Measurements from ENCODE around the gene TMUB1.

TMUB1 gene

DNA sequence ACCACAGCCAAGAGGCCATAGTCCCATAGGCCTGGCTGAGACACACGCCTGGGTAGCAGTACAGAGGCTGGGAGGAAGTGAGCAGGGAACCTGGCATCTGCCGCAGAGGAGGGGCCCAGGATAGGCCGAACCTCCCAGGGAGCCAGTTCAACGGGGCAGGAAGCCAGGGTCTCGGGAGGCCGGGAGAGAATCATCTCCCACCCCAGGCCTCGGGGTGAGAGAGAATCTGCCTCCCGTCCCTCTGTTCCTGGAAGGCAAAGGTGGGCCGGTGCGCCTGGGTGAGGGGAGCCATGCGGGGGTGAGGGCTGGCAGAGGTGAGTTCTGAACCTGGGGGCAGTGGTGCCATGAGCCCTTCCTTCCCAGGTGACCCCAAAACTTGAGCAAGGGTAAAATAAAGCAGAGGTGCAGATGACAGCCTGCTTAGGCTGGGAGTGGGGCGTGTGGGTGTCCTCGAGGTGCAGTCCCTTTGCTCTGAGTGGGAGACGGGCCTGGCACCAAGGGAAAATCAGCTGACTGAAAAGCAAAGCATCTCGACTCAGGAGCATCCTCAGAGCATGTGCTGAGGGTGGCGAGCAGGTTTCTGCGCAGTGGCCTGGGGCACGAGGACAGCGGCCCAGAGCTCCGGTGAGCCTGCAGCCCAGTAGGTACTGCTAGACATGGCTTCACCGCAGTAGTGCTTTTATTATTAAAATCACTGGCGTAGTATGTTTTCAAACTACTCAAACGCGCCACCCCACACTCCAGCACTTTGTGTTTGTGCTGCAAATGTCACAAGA is 18.5 kb upstream of the TMUB1 start:
- DNase-seq = no peak

DNA sequence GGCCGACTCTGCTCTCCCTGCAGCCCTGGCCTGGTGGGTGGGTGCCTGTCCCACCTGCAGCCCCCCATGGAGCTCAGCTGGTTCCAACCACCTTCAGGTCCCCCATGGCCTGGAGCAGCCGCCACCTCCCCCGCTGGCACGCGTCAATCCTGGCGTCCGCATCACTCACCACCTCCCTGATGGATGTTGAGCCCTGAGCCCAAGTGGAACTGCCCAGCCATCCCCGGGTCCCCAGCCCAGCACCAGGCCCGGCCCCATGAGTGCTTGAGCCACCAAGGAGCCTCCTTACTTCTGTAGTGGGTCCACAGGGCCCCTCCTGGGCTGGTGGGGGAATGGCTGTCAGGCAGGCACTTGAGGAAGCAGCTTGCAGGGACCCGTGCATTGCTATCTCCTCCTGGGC is 17.6 kb upstream of the TMUB1 start:
- no peak for DNase-seq

- DNase-seq = no peak
These were observed 16.4 kb upstream of the TMUB1 start for GRCh38 chr7:151099486-151100211.

- DNase-seq = no peak
These were observed 12.7 kb upstream of the TMUB1 start for GRCh38 chr7:151095828-151096475.

DNA sequence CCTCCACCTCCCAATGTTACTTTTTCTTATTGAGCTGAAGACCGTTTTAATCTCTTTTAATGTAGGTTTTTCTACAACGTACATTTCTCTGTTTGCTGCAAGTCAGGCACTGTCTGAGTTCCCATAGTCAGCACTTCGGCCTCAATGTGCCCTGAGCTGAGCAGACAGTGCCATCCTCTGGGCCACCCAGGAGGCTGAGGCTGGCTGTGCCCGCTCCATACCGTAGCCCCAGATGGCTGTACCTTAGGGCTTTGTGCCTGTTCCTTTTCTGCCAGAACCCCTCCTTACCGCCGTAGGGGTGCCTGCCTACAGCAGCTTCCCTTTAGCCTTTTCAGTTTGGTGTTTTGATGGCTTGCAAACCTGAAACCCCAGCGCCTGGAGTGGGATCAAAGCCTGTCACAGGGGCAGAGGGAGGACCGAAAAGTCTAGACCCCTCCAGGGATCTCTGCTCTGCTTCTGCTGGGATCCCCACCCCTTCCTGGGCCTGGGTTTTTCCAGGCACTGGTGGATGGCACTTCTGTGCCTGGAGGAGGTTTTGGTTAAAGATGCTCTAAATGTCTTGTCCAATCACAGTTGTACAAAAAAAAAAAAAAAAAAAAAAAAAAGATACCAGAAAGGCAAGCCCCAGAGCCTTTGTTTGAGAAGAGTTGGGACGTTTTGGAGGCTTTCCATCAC is 12.0 kb upstream of the TMUB1 start:
- no peak for DNase-seq

GRCh38 chr7:151094675-151095074 is 11.4 kb upstream of the TMUB1 start:
- DNase-seq = no peak

DNA sequence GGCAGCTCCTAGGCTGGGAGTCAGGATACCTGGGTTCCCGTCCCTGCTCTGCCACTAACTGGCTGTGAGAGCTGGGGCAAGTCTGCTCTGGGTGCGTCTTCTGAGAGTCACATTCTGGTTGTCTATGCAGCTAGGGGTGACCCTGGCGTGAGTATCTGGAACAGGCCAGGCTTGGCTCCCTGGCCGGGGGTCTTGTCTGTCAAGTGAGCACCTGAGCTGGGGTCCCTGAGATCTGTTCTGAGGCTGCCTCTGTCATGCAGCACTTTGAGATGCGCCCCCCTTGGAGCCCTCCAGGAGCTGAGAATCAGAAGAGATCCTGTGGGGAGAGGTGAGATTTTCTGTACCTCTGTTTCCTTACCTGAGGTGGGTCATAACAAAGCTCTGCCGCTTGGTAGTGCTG is 10.5 kb upstream of the TMUB1 start:
- DNase-seq = no peak

GRCh38 chr7:151091988-151092387 is 8.7 kb upstream of the TMUB1 start:
- no peak for DNase-seq

- DNase-seq = no peak
These were observed 8.1 kb upstream of the TMUB1 start for GRCh38 chr7:151091431-151091830.

GRCh38 chr7:151091003-151091402 is 7.7 kb upstream of the TMUB1 start:
- no peak for DNase-seq

GRCh38 chr7:151089893-151090730 is 6.8 kb upstream of the TMUB1 start:
- no peak for DNase-seq

DNA sequence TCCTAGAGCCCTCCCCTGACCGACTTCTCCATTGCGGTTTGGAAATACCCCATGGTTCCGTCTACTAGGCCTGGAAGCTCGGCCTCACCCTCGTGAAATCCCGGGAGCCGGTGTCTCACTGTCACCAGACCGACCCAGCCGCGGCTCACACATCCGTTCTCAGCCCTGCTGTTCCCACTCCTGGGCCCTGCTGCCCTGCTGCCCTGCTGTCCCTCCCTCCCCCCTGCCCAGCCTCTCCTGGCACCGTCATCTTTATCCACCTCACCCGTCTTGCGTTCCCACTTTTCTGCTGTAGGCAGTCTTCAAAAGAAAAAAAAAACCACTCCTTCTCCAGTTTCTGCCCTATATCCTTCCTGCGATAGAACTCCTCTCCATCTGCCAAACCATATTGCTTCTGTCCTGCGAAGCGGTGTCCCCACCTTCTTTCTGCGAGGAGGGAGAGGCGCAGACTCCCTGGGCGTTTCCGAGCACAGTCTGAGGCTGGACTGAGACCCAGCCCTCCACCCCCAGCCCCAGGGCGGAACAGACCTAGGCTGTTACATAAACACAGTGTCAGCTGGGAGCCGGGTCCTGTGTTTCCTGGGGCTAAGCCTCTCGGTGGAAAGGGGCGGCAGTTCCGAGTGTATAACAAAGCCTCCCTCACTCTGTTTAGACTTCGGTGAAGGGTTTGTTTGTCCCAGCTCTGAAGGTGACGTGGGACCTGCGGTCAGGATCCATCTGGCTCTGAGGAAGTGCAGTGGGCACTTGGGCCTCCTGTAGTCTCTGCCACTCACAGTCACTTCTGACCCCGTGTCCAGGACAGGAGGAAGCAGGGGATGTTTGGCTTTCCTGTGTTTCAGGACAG is 5.8 kb upstream of the TMUB1 start:
- DNase-seq = peak; percentile 31

- no peak for DNase-seq
These were observed 4.9 kb upstream of the TMUB1 start for GRCh38 chr7:151088019-151088855.

DNA sequence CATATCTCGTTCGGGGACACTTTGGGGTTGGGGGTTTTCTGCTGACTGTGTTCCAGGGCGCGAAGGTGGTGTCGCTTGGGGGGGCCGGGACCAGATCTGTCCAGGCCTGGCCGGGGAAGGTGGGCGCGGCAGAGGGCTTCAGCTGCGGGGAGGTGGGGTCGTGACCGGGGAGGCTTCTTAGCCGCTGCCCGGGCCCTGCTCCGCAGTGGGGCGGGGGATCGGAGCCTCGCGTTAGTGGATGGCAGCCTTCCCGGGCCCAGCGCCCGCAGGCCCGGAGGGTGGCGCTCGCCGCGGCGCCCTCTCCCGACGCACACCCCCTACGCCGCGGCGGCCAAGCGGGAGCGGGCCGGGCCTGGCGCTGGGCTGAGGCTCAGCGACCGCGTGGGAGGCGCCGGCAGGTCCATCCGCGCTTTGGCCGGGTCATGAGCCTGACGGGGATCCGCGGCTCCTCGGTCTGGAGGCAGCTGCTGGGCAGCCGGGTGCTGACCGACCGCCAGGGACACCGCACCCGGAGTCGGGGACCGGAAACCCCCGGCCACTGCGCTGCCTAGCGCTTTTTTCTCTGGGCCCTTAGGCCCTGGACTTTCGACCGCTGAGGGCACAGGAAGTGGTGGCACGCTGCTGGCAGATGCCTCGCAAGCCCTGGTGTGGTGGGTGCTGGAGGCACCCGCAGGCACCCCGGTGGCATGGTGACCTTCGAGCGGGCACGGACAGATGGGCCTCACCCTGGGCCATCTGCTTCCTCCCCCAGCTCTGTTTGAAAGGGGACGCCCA is 4.1 kb upstream of the TMUB1 start:
- DNase-seq = peak; percentile 35

DNA sequence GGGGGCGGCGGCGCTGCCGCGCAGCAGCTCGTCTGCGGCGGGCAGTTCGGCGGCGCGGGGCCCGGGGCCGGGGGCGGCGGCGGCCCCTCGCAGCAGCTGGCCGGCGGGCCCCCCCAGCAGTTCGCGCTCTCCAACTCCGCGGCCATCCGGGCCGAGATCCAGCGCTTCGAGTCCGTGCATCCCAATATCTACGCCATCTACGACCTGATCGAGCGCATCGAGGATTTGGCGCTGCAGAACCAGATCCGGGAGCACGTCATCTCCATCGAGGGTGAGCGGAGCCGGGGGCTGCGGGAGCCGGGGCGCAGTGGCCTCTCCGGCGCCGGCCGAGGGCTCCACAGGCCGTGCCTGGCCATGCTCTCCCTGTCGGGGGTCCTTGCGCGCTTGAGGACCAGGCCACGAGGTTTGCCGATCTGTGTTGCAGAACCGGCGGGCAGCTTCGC is 3.5 kb upstream of the TMUB1 start:
- peak; percentile 26 for DNase-seq

DNA sequence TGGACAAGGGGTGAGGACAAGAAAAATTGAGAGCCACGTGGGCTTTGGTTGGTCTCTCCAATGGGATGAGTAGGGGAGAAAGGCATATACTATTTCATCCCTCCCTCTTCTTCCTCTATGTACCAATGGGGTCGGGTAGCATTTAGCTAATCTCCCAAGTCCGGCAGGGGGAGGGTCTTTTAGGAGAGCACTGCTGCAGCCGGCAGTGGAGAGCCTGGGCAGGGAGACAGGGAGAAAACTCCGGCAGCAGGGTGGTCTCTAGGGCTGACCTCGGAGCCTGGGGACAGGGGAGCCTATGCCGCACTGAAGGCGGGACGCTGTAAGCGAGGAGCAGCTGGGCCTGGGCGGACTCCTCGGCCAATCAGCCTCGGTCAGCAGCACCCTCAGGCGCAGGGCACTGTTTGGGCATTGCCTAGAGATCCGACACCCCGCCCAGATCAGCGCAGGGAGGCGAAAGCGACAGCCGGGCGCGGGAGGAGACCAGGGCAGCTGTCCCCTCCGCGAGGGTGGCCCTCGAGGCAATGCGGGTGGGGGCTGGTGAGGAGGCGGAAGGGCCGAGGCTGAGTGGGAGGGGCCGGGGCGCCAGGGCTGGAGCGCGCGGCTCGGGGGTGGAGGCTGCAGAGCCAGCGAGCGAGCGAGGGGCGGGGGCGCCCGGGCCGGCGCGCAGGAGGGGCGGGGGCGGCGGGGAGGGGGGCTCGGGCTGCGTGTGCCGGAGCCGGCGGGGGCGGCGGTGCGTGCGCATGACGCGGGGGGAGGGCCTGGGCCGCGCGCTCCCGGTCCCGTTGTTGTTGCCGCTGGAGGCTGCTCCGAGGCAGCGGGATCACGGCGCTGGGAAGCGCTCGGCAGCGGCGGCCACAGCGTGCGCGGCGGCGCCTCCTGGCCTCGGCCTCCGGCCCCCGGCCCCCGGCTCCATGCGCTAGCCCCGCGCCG is 2.7 kb upstream of the TMUB1 start, which contains the start of gene AGAP3:
TSS of gene AGAP3 (plus strand) at position 785 of the 930 bp plus-strand sequence. CDS start 267 bp downstream, outside the sequence.
- DNase-seq = peak; percentile 58

GRCh38 chr7:151085329-151085690 is 2.0 kb upstream of the TMUB1 start:
- no peak for DNase-seq

- no peak for DNase-seq
These were observed 499 bp upstream of the TMUB1 start for GRCh38 chr7:151083824-151084160.
